SHP77 (cell line): ENCODE measurements around the gene ATP10A.
"Not testable (repeated sequence)": the region's sequence is repeated elsewhere in the genome, so short reads cannot be mapped to it uniquely, and the experiment has no call there.

Experiments
- DNase-seq, 2 experiments: peaks; one replicate each; lab custom pipeline; 2025; lab: John Stamatoyannopoulos, UW

Gene ATP10A

GRCh38 chr15:25771736-25772135 lies 91.4 kb downstream of the ATP10A start:
- not testable (repeated sequence) for DNase-seq

DNA sequence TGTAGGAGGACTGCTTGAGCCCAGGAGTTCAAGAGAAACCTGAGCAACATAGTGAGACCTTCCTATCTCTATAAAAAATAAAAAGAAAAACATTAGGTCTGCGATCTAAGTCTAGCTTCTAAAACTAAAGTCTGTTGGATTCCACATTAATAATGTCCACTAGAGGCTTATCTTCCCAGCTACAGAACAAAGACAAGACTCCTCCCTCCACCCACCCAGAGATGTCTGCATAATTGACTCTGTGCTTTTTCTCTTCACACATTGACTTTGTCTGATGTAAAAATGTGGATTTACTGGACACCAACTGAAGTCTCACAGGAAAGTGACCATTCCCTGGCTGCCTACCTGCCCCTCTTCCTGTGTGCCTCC lies 91.8 kb downstream of the ATP10A start:
- DNase-seq, result no peak

DNA sequence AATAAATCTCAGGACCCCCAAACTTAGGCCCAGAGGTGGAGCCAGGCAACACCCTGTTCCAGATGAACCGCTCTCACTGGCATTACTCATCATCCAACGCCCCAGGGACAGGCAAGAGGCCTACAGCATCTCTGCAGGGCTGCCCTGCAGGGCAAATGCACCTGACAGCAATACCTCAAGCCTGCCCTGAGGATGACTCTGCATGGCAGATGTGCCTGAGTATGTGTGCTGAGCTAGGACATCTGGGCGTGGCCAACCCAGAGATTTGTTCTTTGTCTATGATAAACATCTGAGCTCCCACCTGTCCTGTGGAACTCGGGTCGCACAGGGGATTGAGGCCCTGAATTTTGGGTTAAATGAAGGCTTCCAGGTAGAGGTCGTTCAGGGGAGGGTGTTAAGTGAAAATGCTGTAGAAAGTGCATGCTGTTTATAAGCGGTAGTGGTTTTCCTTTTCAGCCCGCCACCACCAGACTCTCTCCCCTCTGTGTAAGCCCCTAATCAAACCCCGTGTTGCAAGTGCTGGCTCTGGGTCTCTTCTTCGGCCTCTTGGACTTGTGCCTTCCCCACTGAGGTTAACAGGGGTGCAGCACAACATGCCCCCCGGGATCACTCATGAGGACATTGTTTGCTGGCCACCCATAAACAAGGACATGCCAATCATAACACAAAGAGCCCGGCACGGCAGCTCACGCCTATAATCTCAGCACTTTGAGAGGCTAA lies 92.3 kb downstream of the ATP10A start:
- DNase-seq, result no peak

GRCh38 chr15:25770031-25770430 lies 93.1 kb downstream of the ATP10A start:
- no peak for DNase-seq

DNA sequence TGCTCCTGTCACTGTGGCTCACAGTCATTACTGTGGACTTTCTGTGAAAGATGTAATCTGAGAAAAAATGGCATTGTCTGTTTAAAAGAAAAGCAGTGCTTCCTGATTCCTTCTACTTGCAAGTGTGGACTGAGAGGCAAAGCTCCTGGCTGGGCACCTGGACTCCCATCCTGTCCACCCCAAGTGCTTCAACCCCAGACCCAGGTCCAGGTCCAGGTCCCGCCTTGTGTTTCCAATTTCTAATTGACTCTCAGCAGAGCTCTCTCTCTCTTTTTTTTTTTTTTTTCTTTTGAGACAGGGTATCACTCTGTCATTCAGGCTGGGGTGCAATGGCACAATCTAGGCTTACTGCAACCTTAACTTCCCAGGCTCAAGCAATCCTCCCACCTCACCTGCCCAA lies 94.9 kb downstream of the ATP10A start:
- no peak for DNase-seq

GRCh38 chr15:25767356-25768151 lies 95.6 kb downstream of the ATP10A start:
- no peak for DNase-seq

DNA sequence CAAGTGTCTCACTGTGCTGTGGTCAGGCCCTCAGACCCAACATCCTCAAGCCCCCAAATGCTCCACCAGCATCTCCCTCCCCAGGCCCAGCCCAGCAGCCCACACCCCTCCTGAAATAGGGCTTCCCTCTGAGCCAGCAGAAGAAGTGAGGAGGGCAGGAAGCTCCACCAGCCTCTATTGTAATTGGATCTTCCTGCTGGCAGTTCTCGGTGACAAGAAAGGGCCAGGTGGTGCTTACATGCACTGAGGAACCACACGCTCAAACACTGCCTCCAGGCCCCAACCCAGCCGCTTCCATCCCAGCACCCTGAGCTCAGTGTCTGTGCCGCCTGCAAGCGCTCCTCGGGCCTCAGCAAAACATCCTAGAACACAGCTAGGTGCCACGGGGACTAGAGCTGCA lies 96.7 kb downstream of the ATP10A start:
- DNase-seq, result no peak

DNA sequence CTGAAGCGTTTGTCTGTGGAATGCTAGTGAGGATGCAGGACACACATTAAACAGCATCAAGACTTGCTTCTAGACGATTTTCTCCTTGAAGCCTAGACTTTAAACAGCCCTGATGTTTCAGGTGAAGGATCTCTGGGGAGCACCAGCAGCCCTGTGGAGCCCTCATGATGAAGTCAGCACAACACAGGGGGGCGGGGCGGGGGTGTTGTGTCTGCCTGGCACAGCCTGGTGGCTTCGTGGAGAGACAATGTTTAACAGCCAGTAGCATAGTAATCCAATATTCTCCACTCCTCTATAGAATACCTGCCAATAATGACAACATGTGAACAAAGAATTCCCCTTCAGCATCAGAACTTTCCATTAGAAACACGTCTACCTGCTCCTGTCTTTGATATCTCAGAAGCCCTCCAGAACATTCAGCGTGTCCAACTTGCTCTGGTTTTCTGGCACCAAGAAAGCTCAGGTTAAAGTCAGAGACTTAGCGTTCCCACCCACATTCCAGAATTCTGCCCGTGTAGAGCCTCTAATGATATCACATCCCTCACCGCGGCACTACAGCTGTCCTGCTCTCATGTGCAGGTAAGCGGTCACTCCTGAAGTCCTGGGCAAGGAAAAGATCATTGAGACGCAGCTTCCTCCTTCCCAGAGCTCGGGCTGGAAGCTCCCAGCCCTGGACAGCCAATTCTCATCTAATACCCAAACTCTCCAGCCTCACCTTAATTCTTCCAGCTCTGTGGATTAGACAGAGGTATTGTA lies 98.0 kb downstream of the ATP10A start:
- DNase-seq, result no peak

- no peak for DNase-seq
Observed at GRCh38 chr15:25763954-25764353, 99.2 kb downstream of the ATP10A start.

DNA sequence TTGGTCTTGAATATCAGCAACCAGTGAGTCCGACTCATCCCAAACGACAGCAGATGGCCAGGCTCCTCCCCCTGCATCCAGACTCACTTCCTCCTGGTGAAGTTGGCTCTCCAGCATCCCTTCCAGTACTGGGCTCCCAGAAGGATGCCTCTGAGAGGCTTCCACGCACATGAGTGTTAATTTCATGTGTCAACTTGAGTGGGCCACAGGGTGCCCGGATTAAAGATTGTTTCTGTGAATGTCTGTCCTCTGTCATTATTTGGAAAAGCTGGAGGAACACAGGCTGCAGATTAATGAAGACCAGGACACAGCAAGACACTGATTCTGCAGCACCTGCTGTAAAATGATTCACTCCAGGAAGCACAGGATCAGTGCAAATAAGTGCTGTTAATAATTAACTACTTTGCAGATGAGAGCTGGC lies 99.8 kb downstream of the ATP10A start:
- DNase-seq, result no peak

GRCh38 chr15:25761971-25762662 lies 101.0 kb downstream of the ATP10A start:
- DNase-seq, result no peak

GRCh38 chr15:25759421-25759820 lies 103.7 kb downstream of the ATP10A start:
- no peak for DNase-seq

DNA sequence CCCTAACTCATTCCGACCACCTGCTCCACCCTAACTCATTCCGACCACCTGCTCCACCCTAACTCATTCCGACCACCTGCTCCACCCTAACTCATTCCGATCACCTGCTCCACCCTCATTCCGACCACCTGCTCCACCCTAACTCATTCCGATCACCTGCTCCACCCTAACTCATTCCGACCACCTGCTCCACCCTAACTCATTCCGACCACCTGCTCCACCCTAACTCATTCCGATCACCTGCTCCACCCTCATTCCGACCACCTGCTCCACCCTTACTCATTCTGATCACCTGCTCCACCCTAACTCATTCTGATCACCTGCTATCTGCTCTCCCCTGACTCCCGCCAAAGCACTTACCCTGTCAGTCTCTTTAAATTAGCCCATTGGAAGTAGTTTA lies 104.5 kb downstream of the ATP10A start:
- not testable (repeated sequence) for DNase-seq

GRCh38 chr15:25743548-25744275 lies 119.4 kb downstream of the ATP10A start:
- no peak for DNase-seq

- no peak for DNase-seq
Observed at GRCh38 chr15:25742776-25743547, 120.2 kb downstream of the ATP10A start.

DNA sequence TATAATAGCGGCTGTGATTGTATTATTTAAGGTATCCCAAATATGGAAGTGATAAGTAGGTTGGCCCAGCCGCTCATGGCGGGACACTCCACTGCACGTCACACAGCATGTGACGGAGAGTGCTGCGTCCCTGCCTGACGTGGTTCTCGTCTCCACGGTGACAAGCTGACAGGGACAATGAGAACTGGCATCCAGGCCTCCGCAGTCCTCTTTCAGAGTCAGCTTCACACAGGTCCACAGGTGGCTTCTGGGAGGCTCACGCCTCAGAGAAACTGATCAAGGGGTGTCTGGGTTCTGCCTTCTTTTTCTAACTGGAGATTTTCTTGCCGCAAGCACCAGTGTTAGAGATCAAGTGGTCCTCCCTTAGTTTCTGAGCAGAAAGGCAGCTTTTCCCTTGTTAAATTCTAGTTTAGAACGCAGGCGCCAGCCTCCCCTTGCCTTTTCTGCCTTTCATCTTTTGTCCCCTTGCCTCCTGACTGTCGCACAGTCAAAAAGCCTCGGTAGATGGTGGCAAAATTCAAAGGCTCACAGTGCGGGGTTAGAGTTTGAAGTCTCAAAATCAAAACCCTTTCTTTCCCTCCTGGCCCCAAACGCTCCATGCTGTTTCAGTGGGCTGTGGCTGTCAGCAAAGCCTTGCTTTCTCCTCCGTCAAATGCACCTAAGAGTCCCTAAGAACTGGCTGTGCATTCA lies 120.9 kb downstream of the ATP10A start:
- no peak for DNase-seq

GRCh38 chr15:25741256-25741580 lies 121.9 kb downstream of the ATP10A start:
- no peak for DNase-seq

GRCh38 chr15:25740383-25741255 lies 122.5 kb downstream of the ATP10A start:
- no peak for DNase-seq

- DNase-seq, result no peak
Observed at GRCh38 chr15:25739687-25740121, 123.4 kb downstream of the ATP10A start.
